Coronary artery (tissue), 2 donors: Measurements from ENCODE around the gene HTR1A.

Source experiments
- DNase-seq: peaks from one replicate; pipeline ENCODE4 v3.0.0-alpha.2; 2017; ENCODE audit warnings: low spot score
- H3K27ac ChIP-seq, 2 donors: fragments of 200-600 bp; sonication (generic); one replicate each; pipeline ENCODE4 v1.5.1; 2016 to 2019
- H3K4me3 ChIP-seq: fragments of 200-600 bp; sonication (generic); 2 replicates; pipeline ENCODE4 v1.5.1; 2016; ENCODE audit warnings: mild to moderate bottlenecking, moderate library complexity
- CTCF ChIP-seq: fragments of 200-600 bp; sonication (generic); IDR thresholded peaks from one replicate; pipeline ENCODE4 v1.5.1; 2019; ENCODE audit warnings: antibody characterized with exemption

HTR1A gene

GRCh38 chr5:63935103-63935502, 27.1 kb downstream of the HTR1A start:
- no peak overlapping the region for H3K4me3 ChIP-seq
- TF ChIP-seq CTCF = no peak
- no peak overlapping the region for H3K27ac ChIP-seq
- DNase-seq = no peak

- no peak for TF ChIP-seq CTCF
- DNase-seq = no peak
- no peak overlapping the region for H3K27ac ChIP-seq
Measured at GRCh38 chr5:63931836-63932235, 30.4 kb downstream of the HTR1A start.

GRCh38 chr5:63928451-63928850, 33.8 kb downstream of the HTR1A start:
- Histone ChIP-seq H3K27ac (no peak overlapping the region), H3K4me3 (no peak overlapping the region)
- no peak for DNase-seq

More at GRCh38 chr5:63931836-63932235, 30.4 kb downstream of the HTR1A start:
- H3K4me3 ChIP-seq = no peak overlapping the region

GRCh38 chr5:63923914-63924313, 38.3 kb downstream of the HTR1A start:
- no peak overlapping the region for H3K27ac ChIP-seq
- H3K4me3 ChIP-seq = no peak overlapping the region
- no peak for TF ChIP-seq CTCF
- DNase-seq = no peak

More at GRCh38 chr5:63928451-63928850, 33.8 kb downstream of the HTR1A start:
- no peak for TF ChIP-seq CTCF

- no peak for DNase-seq
- H3K27ac ChIP-seq = no peak overlapping the region
- TF ChIP-seq CTCF = no peak
Measured at GRCh38 chr5:63919763-63920478, 42.3 kb downstream of the HTR1A start.

GRCh38 chr5:63916786-63917185, 45.5 kb downstream of the HTR1A start:
- H3K27ac ChIP-seq = no peak overlapping the region
- DNase-seq = no peak
- no peak overlapping the region for H3K4me3 ChIP-seq
- no peak for TF ChIP-seq CTCF

More at GRCh38 chr5:63919763-63920478, 42.3 kb downstream of the HTR1A start:
- H3K4me3 ChIP-seq = no peak overlapping the region

- no peak overlapping the region for H3K4me3 ChIP-seq
- H3K27ac ChIP-seq = no peak overlapping the region
- no peak for DNase-seq
- TF ChIP-seq CTCF = no peak
Measured at GRCh38 chr5:63911871-63912270, 50.4 kb downstream of the HTR1A start.
